NCI-H1694 (cell line): Measurements from ENCODE around the gene DNM1.
"Not testable (repeated sequence)": the region's sequence is repeated elsewhere in the genome, so short reads cannot be mapped to it uniquely, and the experiment has no call there.

Experiments used
- DNase-seq: peaks from one replicate; lab custom pipeline; 2025; lab: John Stamatoyannopoulos, UW

DNM1 gene

GRCh38 chr9:128178806-128179431 lies 24.3 kb upstream of the DNM1 start:
- no peak for DNase-seq

- DNase-seq, result no peak
Observed at GRCh38 chr9:128180001-128180400, 23.2 kb upstream of the DNM1 start.

DNA sequence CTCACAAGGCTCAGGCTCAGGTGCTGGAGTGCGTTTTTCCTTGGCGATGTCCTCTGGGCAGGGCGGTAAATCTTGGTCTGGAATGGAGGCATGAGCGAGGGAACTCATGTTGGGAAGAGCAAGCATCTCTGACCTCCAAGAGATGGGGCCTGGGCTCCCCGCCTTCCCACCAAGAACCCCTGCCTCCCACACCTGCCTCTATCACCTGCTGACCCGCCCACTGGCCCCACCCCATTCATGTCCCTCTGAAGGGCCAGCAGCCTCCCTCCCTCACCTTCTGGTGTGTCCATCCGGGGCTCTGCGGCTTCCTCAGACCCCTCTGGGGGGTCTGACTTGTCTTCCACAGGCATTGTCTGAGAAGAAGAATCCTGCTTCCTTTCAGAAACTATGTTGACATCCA lies 22.7 kb upstream of the DNM1 start:
- no peak for DNase-seq

GRCh38 chr9:128181480-128181879 lies 21.7 kb upstream of the DNM1 start:
- DNase-seq, result not testable (repeated sequence)

DNA sequence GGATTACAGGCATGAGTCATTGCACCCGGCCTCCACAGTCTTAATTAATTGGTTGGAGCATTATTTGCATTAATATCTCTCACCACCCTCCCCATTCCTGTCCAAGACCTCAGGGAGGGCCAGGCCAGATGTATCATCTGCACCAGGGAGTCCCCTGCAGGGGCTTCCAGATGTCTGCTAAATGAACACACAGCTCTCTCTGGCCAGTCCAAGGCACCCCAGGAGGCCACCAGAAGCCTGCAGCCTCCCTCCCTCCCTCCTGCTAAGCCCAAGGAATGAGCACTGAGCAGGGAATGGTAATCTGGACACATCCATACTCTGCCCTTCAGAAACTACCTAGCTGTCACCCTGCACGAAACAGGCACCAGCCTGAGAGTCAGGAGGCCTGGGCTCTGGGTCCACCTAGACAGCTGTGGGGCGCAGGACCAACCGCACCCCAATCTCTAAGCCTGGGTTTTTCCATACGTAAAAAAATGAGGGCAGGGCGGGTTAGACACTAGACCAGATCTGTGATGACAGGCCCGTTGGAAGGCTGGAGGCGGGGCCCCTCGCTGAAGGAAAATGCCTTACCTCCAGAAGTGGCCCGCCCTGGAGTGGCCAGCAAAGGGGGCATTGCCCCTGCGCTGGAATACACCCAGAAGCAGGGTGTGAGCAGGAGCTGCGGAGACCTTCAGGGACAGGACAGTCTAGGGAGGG lies 20.1 kb upstream of the DNM1 start:
- no peak for DNase-seq

DNA sequence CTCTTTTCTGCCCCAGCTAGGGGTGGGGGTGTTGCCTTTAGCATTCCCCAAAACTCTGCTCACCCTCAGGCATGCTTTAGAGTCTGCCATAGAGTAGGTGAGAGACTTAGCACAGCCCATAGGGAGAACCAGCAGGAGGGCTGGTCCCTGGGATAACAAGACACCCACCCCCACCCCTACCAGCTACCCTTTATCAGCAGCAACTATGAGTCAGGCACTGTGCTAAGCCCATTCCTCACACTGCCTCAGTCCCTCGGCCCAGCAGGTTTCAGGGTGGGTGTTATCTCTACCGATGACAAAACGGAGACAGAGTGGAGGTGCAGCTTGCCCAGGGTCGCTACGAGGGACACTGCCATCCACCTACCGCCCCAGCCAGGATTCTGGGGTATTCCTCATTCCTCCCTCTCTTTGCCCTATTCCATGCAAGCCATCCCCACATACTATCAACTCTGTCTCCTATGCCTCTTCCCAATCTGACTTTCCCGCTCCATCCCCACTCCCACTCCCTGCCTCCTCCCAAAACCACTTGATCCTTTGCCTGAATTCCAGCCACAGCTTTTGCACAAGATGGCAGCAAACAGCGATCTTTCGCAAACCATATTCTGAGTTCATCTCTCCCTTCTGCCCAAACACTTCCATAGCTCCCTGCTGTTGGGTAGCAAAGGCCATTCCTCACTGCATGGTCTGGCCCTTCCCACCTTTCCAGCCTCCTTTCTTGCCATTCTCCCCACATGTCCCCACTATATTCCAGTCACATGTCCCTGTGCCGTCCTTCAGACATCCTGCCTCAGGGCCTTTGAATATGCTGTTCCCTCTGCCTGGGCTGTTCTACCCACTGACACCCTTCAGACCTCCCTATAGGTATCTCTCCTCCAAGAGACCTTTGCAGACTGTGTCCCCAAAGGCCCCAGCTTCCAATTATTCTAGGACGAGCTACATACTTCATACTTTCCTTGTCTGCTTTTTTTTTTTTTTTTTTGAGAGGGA lies 16.9 kb upstream of the DNM1 start:
- DNase-seq, result no peak

GRCh38 chr9:128187361-128187760 lies 15.8 kb upstream of the DNM1 start:
- DNase-seq, result no peak

- no peak for DNase-seq
Observed at GRCh38 chr9:128188209-128188608, 15.0 kb upstream of the DNM1 start.

DNA sequence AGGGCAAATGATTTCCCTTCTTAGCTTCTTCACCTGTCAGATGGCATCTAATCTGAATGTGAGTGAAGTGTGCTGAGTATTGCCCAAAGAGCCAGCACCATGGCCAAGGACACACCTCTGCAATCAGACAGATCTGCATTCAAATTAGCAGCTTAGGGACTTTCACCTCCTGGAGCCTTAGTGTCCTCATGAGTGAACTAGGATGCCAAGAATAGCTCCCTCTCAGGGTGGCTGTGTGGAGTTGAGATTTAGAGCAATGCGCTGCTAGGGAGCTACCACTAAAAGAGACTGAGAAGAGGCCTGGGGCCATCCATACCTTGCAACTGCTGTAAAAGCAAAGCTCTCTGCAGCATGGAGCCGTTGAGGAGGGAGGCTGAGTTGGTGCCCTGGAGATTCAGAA lies 13.2 kb upstream of the DNM1 start:
- no peak for DNase-seq

DNA sequence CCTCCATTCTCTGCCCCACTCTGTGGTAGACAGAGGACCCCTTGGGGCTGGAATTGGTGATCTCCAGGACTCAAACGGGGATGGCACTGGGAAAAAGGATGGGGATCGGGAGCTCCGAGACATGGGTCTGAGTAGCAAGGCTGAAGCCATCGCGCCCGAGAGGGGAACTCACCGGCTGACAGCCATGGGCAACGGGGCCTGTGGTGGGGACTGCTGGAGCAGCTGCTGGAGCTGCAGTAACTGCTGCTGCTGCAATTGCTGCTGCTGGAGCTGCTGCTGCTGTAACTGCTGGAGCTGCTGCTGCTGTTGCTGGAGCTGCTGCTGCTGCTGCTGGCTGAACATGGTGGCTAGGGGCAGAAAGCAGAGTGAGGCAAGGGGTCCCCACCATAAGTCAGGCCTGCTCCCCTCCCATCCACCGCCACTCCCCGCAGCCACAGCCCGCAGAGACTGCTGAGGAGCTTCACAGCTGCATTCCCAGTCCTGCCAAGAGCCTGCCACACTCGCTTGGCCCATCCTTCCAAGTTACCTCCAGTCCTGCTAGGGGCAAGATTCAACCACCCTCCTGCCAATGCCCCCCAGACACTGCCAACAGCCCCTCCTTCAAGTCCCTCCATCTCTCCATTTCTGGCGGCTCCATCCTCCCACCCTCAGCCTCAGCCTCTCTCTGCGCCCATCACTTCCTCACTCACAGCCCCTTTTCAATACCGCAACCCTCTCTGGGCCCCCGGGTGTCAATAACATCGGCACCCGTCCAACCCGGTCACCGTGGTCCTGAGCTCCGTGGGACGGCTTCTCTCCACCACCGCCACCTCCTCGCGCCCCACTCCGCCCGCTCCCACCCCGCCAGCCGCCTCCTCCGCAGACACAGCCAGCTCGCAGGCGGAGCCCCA lies 12.4 kb upstream of the DNM1 start:
- DNase-seq, result no peak

DNA sequence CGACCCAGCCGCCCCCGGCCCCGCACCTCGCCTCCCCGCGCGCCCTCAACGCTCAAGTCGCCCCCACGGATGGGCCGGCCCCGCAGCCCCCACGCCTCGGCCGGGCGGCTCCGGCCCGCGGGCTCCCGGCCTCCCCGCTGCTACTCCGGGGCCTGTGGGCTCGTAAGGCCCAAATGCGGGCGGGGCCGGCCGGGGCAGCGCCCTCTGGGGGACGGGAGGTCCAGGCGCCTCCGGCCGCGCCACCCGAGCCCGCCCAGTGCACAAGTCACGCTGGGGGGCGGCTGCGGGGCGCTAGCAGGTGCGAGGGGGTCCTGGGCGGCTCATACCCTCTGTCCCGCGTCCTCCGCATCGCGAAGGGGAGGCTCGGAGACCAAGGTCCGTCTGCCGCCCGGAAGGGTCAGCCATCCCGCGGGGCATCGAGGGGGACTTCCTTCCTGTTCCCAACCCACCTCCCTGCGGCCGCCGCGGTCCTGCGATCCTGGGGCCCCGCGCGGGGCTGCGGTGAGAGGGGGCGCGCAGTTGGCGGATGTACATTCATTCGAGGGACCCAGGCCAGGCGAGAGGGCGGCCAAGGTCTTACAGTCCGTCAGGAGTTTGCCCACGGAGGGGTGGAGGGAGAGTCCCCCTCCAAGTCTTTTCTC lies 11.7 kb upstream of the DNM1 start, which contains the start of gene CIZ1:
CIZ1 (minus strand) TSS at position 167 of the 641 bp plus-strand sequence. CDS start 715 bp downstream, outside the sequence.
- DNase-seq, result no peak

DNA sequence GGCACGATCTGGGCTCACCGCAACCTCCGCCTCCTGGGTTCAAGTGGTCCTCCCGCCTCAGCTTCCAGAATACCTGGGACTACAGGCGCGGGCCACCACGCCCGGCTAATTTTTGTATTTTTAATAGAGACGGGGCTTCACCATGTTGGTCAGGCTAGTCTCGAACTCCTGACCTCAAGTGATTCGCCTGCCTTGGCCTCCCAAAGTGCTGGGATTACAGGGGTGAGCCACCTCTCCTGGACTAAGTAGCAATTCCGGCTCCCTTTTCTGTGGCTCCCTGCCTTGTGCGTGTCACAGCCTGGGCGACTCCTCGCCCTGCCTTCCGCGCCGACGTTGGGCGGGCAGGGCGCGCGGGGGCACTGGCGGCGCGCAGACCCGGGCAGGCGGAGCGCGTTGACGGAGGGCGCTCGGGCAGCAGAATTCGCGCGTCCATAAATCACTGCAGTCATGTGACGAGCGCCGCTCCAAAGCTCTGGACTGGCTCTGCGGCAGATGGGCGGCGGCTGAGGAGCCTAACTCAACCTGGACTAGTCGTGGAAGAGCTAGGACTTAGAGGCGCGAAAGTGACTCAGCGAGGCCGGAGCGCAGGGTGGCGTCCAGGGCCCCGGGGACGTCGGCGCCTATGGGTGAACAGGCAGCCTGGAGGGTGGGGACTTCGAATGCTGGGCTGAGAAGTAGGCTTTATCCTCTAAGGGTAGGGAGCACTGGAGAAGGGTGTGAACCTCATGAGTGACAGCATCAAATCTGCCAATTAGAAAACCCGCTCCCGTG lies 10.4 kb upstream of the DNM1 start:
- DNase-seq, result no peak

- DNase-seq, result no peak
Observed at GRCh38 chr9:128193469-128194096, 9.6 kb upstream of the DNM1 start.

DNA sequence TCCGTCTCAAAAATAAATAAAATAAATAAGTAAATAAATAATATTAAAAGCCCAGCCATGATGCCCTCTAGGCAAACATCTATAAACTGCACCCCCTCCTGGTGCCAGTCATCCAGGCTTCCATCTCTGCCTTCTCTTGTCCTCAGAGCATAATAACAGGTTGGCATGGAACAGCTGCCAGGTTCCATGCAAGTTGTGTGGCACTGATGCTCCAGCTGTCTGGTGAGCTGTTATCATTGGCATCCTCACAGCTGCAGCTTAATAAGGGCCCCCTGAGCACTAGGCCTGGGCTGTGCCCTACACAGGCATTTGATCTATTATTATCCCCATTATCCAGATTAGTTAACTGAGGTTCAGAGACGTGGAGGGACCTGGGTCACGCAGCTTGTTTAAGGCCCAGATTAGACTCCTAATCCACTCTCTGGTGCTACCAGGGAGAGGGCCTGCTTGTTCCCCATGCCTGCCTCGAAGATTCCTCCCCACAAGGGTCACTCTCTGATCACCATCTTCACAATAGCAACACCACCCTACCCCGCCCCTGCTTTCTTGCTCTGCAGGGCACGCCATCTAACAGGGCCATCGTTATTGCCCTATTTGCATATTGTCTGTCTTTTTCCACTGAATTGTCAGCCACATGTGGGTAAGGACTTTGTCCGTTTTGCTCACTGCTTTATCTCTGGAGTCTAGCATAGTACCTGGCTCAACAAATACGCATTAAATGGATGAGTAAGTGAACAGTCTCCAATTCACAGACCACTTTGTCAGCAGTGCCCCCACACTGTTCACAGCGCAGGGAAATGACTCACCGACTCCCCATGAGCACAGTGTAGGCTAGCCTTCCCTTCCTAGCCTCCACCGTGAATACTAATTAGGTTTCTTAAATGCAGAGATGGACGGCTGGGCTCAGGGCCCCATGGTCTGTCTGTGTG lies 1.5 kb upstream of the DNM1 start:
- DNase-seq, result peak; percentile 15

DNA sequence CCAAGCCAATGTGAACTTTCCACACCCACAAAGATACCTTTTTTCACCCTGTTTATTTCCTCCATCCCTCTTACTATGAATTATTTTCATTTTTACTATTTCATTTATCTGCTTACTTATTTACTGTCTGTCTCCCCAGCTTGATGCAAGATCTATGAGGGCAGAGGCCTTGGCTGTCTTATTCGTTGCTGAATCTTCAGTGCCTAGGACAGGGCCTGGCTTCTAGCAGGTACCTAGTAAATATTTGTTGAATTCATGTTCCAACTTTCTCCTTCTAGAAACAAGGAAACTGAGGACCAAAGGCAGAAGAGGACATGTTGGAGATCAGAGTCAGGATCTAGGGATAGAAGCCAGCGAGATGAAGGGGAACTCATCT lies 543 bp upstream of the DNM1 start:
- no peak for DNase-seq

DNA sequence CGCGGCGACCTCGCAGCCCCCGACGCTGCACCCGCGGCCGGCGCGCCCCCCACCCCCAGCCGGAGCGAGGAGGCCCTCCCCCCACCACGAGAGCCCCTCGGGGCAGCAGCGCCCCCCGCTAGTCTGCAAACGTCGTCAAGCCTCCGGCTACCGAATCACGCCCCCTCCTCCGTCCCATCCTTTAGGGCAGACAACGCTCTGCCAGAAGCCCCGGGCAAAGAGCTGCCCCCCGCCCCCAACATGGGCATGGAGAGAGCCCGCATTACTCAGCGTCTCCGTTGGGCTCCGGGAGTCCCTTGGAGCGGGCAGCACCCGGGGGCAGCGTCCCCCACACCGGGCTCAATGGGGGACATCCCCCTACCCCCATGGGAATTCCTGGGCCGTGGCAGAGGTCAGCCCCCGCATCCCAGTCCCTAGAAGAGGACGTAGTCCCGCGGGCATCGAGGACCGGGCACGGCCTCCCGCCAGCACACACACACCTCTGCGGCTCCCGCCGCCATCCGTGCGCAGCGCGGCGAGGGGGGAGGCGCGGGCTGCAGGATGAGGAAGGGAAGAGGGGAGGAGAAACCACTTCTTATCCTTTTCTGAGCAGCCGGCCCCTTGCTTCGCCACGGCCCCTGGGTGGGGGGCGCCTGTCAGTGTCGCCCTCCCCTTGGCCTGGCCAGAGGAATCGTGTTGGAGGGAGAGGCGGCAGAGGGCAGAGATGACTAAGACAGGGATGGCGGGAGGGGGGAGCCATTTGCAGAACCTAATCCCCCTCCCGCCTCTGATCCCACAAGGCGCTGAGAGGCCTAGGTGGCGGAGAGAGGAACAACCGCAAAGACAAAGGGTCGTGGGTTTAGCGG lies 750 bp downstream of the DNM1 start:
- DNase-seq, result no peak

GRCh38 chr9:128204858-128205257 lies 1.7 kb downstream of the DNM1 start:
- no peak for DNase-seq
